GM18870 (cell line): ENCODE measurements around the gene ALDOA.
"Not testable (repeated sequence)": the region's sequence is repeated elsewhere in the genome, so short reads cannot be mapped to it uniquely, and the experiment has no call there.

Source experiments
- ATAC-seq: cut with Tn5 transposase; IDR thresholded peaks from one replicate; pipeline ENCODE4 v1.9.1; 2021; ENCODE audit warnings: moderate library complexity; ENCODE audit not compliant: unreplicated experiment

The ALDOA gene

DNA sequence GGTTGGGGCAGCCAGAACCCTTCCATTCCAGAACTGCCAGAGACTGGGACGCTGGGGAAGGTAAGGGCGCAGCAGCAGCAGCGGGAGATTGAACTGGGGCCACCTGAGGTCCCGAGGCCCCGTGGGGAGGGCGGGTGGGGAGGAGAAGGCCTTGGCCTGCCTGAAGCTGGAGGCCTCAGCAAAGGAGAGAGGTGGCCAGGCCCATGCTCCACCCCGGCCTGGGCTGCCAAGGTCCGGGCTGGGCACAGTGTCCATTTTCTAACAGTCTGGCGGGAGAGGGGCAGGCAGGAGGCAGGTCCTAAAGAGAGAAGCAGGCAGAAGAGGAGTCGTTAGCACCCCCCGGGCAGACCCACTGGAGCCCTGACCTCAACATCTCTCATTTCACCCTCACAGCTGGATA is 48.9 kb downstream of the ALDOA start:
- no peak for ATAC-seq

DNA sequence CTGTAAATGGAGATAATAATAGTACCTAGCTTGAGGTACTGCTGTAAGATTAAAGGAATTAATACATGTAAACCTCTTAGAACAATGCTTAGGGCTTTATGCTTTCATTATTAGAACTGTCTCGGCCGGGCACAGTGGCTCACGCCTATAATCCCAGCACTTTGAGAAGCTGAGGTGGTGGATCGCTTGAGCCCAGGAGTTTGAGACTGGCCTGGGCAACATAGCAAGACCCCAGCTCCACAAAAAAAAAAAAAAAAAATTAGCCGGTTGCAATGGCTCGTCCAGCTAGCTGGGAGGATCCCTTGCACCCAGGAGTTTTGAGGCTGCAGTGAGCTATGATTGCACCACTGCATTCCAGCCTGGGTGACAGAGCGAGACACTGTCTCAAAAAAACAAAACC is 49.3 kb downstream of the ALDOA start:
- not testable (repeated sequence) for ATAC-seq

DNA sequence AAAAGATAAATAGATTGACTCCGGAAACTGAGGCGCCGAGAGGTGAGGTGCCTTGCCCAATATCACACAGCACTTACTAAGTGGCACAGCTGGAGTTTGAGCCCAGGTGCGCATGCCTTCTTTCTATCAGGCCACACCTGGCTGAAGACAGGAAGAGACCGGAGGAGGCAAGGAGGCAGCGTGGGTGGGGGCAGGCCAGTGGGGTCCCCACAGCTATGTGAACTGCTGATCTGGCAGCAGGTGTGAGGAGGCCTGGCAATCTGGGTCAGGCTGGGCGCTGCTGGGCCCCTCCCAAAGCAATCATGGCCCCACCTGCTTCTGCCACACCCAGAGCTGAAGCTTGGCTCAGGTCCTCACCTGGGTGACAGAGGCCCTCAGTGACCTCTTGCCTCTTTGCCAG is 49.7 kb downstream of the ALDOA start:
- no peak for ATAC-seq

DNA sequence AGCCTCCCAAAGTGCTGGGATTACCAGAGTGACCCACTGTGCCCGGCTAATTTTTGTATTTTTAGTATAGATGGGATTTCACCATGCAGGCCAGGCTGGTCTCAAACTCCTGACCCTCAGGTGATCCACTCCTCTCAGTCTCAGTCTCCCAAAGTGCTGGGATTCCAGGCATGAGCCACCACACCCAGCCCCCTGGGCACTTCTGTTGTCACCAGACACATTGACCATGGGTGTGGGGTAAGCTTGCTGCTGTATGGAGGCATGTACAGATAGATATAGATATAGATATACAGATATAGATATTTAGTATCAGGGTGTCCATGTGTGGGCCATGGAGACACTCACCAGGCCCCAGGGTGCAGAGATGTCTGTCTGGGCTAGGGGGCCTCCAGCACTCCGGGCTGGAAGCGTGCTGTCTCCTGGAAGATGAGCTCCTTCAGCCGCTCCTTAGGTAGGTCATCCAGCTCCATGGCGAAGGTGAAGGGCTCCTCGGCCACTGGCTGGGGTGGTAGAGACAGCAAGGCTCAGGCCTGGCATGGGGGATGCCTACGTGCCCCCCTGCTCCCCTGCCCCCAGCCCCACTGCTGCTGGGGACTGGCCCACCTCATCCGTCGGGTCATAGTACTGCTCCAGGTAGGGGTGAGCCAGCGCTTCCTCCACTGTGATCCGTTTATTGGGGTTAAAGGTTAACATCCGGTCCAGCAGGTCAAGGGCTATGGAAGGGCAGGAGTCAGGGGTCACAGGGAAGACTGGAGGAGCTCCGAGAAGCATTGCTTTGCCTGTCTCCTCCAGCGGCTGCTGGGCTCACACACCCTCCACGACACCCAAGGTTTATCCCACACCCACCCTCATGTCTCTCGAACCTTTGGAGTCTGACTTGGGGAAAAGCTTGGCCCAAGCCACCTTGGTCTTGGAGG is 51.0 kb downstream of the ALDOA start:
- no peak for ATAC-seq

DNA sequence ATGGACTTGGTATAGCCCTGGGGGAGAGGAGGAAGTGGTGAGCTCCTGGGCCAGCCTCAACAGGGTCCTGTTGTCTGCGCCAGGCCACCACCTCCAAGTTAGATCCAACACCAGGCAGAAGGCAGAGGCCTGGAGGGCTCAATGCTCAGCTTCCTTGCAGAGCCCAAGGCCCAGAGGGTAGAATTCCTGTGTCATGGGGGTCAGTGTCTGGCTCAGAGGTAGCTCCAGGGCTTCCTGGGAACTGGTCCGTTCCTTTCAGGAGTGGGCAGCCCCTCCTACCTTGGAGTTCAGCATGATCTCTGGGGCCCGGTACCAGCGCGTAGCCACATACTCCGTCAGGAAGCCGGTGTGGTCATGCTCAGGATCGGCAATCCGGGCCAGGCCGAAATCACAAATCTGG is 52.2 kb downstream of the ALDOA start:
- no peak for ATAC-seq

DNA sequence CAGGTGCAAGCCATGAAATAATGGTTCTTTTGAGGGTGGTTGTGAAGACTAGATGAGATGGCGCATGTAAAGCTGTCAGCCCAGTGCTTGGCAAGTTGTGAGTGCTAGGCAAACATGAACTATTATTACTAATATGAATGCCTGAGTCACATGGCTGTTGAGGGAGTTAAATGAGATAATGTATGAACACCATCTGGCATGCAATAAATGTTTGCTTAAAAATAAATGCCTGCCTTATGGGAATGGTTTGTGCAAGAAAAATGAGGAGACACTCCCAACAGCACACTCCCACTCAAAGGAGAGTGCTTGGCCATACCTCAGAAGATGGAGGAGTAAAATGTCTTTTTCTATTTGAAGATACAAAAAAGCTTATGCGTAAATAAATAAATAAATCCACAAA is 53.9 kb downstream of the ALDOA start:
- ATAC-seq = no peak
